Limb (tissue), 2 donors: ENCODE measurements around the gene ZBED5.
"Not testable (repeated sequence)": the region's sequence is repeated elsewhere in the genome, so short reads cannot be mapped to it uniquely, and the experiment has no call there.

Experiments
- DNase-seq, 2 donors: peaks; one replicate each; pipeline ENCODE4 v3.0.0-alpha.2; 2016; ENCODE audit errors: extremely low spot score in 2 of 2

Gene ZBED5

DNA sequence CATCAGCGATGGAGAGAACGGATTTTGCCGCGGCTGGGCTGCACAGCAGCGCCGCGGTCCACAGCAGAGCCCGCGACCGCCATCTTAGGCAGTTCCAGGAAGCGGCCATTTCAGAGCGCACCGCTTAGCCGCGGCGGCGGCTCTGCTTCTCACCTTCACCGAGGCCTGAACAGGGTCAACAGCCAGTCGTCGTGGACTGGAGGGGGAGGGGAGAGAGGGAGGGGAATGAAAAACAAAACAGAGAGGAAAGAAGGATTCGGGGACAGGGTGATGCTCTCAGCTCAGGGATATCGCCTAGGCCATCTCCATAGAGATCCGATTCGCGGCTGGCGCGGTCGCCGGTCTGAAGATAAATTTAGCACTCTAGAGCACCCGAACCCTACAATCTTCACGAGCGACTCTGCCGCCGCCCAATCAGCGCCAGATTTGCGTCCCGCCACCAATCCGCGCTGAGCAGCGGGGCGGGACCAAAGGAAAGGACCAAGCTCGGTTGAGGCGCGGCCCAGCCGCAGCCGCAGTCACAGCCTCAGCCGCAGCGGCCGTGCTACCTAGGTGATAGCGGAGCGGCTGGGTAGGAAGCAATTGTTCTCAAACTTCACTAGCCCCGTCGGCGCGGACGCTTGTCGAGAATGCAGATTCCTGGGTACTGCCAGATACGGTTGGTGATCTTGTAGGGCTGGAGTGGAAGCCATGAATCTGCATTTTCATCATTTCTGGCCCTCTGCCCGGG lies at the start of gene ZBED5:
ZBED5 (minus strand) TSS at position 345 of the 730 bp plus-strand sequence. CDS start 3,108 bp downstream, outside the sequence.
- DNase-seq, result peak; percentile 98

GRCh38 chr11:10906521-10906920 lies 48.7 kb upstream of the ZBED5 start:
- no peak for DNase-seq

DNA sequence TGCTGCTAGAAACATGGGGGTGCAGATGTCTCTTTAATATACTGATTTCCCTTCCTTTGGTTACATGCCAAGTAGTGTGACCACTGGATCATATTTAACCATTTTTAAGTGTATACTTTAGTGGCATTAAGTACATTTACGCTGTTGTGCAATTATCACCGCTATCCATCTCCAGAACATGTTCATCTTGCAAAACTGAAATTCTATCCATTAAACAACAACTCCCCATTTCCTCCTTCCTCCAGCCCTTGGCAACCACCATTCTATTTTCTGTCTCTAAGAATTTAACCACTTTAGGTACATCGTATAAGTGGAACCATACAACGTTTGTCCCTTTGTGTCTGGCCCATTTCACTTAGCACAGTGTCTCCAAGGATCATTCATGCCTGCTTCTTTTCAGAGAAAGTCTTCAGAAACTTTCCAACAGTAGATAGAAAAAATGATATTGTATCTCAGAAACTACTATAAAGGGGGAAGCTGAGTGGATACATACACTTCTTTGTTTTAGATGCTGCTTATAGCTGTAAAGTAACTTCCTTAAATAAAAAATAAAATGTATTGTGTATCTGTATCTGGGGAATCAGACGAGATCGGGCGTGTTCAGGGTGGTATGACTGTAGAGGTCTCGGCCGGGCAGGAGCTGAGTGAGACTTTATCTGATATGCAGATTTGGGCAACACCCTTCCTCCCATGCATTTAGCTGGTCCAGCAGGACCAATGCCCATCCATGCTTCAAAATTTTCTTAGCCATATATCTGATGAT lies 44.6 kb upstream of the ZBED5 start:
- no peak for DNase-seq

GRCh38 chr11:10900681-10901415 lies 43.0 kb upstream of the ZBED5 start:
- no peak for DNase-seq

- peak; percentile 53 to 63 for DNase-seq
Observed at GRCh38 chr11:10899121-10899830, 41.4 kb upstream of the ZBED5 start.

DNA sequence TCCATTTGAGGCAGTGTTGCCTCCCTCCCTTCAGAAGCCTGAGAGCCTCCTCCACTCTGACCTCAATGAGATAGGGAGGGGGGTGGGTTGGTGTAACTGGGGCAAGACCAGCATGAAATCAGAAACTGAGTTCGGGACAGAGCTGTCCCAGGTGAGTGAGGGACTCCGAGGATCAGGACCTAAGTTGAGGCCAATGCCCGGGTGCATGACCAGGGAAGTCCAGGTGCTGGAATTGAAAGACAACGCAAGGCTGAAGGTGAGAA lies 40.8 kb upstream of the ZBED5 start:
- DNase-seq, result no peak

DNA sequence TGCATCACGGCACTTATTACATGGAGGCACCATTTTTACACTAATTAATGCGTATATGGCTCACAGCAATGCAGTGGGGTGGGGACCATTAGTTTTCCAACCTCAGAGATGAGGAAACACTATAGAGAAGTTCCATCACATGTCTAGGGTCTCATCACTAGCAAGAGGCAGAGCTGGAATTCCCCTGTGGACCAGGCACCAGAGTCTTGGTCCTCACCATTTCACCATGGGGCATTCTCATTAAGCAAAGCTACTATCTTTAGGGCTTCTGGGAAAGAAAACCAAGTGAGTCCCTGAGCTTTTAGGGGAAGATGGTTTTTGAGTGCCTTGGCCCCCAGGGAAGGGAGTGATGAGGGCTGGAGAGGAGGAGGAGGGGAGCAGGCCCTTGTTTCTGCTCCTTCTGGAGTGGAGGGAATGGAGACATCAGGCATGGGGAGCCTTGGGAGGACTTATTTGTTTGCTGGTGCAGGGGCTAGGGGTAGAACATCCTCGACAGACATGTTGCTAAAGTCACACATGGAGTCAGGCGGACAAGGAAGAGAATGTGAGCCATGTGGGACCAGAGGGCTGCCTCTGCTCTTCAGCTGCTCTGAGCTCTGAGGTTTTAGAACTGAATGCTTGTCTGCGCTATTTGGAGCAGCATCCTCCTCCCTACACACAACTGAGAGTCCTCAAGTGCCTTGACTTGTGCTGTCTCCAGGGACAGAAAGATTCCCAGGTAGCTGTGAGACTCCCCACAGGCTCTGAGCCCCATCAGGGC lies 40.3 kb upstream of the ZBED5 start:
- DNase-seq, result no peak

GRCh38 chr11:10897150-10897549 lies 39.3 kb upstream of the ZBED5 start:
- no peak for DNase-seq

GRCh38 chr11:10896493-10896892 lies 38.6 kb upstream of the ZBED5 start:
- no peak for DNase-seq

GRCh38 chr11:10895285-10895684 lies 37.4 kb upstream of the ZBED5 start:
- DNase-seq, result no peak

GRCh38 chr11:10894666-10895065 lies 36.8 kb upstream of the ZBED5 start:
- DNase-seq, result no peak

DNA sequence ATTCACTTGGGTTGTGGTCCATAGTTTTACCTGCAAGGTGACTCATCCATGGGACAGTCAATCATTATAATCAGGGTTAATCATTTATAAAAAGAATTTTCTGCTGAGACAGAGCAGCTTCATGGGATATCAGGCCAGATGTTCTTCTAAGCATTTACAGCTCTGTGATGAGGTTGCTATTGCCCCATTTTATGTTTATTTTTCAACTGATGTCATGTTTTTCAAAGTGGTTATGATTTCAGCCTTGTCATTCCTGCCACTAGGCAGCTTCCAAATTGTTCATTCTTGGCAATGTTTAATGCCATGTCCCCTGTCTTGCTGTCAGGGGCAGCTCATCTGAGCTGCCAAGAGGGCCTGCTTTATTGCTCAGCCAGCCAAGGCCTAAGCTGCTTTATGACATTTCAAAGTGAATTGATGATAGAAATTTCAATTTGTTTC lies 35.9 kb upstream of the ZBED5 start:
- DNase-seq, result no peak

DNA sequence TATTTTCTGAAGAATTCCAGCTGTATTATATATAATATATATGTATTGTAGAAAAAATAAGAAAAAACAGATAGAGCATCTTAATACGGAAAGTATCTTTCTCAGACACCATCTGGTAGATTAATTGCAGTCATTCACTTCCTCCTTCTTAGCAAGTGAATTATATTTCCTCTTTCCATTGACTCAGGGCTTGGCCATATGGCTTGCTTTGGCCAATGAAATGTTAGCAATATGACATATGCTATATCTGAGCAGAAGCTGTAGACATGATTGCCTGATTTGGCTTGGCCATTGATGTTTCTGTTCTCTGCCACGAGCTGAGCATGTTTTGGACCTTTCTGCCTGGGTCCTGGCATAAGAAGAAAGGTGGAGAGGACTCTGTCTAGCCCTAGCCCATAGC lies 34.4 kb upstream of the ZBED5 start:
- DNase-seq, result no peak

DNA sequence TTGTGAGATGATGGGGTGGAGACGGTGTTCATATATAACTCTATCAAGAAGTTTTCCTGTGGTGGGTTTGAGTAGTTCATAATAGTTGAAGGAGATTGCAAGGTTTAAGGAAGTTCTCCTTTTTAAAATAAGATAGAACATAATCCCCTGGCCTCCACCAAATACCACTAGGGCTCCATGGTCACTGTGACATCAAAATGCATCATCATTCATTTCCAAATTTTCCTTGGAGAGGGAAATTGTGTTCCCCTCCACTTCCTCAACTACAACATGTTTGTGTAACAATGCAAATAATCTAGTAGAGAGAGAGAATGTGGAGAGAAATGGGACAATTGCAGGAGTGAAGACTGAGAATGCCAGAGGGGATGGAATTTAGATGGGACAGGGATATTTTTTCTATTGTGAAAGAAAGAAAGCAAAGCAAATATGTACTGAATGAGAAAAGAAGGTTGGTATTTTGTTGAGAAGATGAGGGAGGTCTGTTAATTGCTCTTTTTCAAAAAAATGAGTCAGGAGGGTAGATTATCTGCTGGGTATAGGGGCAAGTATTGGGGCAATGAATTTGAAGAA lies 33.4 kb upstream of the ZBED5 start:
- DNase-seq, result no peak

DNA sequence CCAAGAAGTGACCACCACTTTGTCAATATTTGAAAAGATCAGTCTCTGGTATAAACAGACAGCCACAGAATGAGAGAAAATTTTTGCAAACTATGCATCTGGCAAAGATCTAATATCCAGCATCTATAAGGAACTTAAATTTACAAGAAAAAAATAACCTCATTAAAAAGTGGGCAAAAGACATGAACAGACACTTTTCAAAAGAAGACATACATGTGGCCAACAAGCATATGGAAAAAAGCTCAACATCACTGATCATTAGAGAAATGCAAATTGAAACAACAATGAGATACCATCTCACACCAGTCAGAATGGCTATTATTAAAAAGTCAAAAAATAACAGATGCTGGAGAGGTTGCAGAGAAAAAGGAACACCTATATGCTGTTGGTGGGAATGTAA lies 32.2 kb upstream of the ZBED5 start:
- DNase-seq, result not testable (repeated sequence)

GRCh38 chr11:10887307-10887706 lies 29.5 kb upstream of the ZBED5 start:
- no peak for DNase-seq

GRCh38 chr11:10886652-10887250 lies 28.9 kb upstream of the ZBED5 start:
- DNase-seq, result no peak

GRCh38 chr11:10885703-10886363 lies 28.0 kb upstream of the ZBED5 start:
- peak in 1 of 2 donors; percentile 44 for DNase-seq

DNA sequence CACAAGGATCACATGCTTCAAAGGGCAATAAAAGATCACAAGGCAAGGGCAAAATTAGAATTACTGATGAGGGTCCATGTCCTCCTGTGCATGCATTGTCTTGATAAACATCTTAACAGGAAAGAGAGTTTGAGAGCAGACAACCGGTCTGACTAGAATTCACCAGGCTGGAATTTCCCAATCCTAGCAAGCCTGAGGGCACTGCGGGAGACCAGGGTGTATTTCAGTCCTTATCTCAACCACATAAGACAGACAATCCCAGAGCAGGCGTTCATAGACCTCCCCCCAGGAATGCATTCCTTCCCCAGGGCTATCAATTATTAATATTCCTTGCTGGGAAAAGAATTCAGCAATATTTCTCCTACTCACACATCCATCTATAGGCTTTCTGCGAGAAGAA lies 26.4 kb upstream of the ZBED5 start:
- DNase-seq, result not testable (repeated sequence)

DNA sequence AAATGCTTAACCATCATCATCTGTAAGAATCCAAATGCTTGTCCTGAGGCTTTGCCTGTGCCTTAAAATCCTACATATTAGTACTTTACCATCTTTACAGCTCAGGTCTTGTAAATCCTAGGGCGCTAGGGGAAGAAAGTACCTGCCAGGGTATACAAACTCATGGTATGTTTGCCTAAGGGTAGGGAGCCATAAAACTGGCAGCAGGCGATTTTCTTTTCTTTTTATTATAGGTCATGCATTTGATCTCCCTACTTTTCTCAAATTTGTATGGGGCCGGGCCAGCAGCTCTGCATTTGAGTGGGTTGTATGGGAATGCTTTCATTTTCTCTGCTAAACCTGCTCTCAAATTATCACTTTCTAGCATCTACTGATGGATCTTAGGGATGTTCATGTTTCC lies 24.0 kb upstream of the ZBED5 start:
- DNase-seq, result no peak
